MV-4-11 (cell line): ENCODE results near the gene PLXNA4.
"Not testable (repeated sequence)": the region's sequence is repeated elsewhere in the genome, so short reads cannot be mapped to it uniquely, and the experiment has no call there.

Experiments used
- DNase-seq: peaks from one replicate; lab custom pipeline; 2025; lab: John Stamatoyannopoulos, UW

PLXNA4 gene, protein sequence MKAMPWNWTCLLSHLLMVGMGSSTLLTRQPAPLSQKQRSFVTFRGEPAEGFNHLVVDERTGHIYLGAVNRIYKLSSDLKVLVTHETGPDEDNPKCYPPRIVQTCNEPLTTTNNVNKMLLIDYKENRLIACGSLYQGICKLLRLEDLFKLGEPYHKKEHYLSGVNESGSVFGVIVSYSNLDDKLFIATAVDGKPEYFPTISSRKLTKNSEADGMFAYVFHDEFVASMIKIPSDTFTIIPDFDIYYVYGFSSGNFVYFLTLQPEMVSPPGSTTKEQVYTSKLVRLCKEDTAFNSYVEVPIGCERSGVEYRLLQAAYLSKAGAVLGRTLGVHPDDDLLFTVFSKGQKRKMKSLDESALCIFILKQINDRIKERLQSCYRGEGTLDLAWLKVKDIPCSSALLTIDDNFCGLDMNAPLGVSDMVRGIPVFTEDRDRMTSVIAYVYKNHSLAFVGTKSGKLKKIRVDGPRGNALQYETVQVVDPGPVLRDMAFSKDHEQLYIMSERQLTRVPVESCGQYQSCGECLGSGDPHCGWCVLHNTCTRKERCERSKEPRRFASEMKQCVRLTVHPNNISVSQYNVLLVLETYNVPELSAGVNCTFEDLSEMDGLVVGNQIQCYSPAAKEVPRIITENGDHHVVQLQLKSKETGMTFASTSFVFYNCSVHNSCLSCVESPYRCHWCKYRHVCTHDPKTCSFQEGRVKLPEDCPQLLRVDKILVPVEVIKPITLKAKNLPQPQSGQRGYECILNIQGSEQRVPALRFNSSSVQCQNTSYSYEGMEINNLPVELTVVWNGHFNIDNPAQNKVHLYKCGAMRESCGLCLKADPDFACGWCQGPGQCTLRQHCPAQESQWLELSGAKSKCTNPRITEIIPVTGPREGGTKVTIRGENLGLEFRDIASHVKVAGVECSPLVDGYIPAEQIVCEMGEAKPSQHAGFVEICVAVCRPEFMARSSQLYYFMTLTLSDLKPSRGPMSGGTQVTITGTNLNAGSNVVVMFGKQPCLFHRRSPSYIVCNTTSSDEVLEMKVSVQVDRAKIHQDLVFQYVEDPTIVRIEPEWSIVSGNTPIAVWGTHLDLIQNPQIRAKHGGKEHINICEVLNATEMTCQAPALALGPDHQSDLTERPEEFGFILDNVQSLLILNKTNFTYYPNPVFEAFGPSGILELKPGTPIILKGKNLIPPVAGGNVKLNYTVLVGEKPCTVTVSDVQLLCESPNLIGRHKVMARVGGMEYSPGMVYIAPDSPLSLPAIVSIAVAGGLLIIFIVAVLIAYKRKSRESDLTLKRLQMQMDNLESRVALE (N-terminal part only)

DNA sequence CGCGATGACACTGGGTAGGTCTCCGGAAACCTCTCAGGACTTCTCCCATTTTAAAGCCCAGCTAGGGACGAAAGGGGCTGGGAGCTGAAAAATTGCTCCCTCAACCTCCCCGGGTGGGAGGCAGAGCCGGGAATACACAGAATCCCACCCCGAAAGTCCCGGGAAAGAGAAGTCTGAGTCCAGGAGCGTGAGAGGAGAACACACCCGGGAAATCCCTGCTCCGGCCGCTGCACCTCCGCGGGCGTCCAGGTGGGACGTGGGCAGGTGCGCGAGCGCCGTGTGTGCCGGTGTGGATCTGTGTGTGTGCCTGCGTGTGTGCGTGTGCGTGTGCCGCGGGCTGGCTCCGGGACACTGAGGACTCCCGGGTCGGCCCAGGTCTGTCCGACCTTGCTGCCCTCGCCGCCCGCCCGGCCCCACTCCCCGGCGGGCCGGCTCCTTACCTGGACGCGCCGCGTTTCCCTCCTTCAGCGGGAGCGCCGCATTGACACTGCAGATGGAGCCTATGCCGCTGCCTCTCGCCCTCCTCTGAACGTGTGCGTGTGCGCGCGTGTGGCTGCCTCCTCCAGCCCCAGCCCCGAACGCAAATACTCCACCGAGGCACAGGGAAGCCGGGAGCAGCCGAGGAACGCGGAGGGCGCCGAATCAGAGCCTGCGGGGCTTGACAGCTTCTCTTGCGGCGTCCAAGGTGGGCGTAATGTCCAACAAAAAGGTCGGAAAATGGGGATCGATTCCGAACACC lies at the start of gene PLXNA4:
PLXNA4 (minus strand) TSS at position 489 of the 739 bp plus-strand sequence. CDS start 67,777 bp downstream, outside the sequence.
- no peak for DNase-seq

DNA sequence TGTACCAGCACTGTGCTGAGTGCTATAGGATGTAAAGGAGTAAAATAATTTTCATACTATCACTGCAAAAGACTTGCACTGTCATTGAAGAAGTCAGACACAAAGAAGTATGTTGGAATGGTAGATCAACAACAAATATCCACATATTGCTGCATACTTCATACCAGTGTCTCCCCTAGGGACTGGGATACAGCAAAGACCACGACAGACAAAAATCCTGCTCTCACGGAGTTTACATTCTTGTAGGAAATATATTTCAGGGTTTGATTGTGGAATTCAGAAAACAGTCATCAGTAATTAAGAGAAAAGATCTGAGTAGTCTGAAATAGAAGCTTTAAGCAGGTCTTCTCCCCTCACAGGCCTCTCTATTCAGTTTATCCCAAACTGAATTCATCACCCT lies 49.4 kb upstream of the PLXNA4 start:
- no peak for DNase-seq

- DNase-seq = no peak
These were observed 45.8 kb upstream of the PLXNA4 start for GRCh38 chr7:132622081-132622480.

DNA sequence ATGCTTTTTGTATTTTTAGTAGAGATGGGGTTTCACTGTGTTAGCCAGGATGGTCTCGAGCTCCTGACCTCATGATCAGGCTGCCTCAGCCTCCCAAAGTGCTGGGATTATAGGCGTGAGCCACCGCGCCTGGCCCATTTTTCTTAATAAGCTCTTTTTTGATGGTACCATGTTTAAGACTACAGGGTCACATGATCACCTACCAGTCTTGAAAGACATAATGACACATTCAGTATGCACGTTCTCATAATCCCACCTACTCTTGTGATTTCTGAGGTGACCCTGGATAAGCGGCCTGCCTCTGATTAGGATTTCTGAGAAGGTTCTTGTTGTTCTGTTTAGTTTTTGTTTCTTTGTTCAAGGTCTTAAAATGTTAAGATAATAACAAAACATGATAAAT lies 43.7 kb upstream of the PLXNA4 start:
- no peak for DNase-seq

DNA sequence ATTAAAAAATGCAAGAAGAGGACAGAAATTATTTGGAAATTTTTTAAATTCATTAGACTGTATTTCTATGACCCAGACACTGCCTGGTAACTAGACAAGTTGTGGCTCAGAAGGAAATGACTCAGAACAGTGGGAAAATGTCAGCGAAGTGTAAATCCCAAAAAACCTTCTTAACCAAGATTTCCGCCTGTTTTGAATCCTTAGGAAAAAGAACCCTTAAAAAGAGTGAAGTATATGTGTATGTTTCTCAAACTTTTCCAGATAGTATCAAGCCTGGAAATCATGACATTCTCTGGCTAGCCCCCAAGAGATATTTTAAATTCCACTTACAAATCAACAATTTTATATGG lies 42.7 kb upstream of the PLXNA4 start:
- no peak for DNase-seq

- no peak for DNase-seq
These were observed 42.1 kb upstream of the PLXNA4 start for GRCh38 chr7:132618271-132618955.

GRCh38 chr7:132614428-132615318 lies 38.4 kb upstream of the PLXNA4 start:
- DNase-seq = peak; percentile 50

GRCh38 chr7:132613737-132614136 lies 37.5 kb upstream of the PLXNA4 start:
- DNase-seq = no peak

- no peak for DNase-seq
These were observed 34.7 kb upstream of the PLXNA4 start for GRCh38 chr7:132610995-132611394.

DNA sequence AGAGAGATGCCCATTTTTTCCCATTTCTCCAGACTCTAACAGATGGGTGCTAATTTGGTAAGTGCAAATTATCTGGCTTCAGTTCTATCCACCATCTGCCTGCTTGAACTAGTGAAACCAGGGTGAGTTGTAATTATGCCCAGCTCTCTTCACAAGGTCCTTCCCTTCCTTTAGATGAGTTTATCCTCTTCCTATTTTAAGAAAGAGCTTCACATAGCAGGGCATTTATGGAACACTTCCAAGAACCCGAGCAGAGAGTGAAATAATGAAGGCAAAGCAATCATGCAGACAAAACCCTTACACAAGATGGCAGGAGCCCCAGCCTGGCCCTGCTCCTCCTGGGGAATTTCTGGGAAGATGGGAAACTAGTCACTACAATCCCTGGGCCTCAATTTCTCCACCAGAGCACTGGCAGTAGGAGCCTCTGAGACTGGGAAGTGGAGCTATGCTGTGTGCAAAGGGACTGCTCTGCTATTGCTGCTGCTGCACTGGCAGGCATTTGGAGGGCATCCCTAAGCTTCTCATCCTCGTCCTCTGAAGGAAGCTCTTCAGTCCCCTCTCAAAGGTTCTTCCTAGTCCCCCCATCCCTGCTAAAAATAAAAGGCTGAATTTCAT lies 33.7 kb upstream of the PLXNA4 start:
- DNase-seq = no peak

- peak; percentile 77 for DNase-seq
These were observed 33.0 kb upstream of the PLXNA4 start for GRCh38 chr7:132609222-132609621.

GRCh38 chr7:132608523-132608922 lies 32.3 kb upstream of the PLXNA4 start:
- no peak for DNase-seq

GRCh38 chr7:132607656-132608055 lies 31.4 kb upstream of the PLXNA4 start:
- no peak for DNase-seq

DNA sequence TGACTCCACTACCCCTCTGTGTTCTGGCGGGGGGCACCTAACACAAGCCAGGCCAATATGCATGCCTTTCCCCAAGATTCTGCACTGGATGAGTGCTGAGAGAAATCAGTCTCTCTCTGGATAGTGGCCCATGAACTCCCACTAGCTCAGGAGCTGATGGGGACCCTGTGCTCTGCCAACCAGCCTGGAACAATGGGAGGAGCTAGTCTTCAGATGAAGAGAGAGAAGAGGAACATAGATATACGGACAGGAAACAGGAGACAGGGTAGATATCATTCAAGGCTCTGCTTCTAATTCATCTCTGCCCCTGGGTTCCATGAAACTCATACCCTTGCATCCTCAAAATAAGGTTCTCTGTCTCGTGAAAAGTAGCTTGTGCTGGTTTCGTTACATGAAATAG lies 27.9 kb upstream of the PLXNA4 start:
- no peak for DNase-seq

DNA sequence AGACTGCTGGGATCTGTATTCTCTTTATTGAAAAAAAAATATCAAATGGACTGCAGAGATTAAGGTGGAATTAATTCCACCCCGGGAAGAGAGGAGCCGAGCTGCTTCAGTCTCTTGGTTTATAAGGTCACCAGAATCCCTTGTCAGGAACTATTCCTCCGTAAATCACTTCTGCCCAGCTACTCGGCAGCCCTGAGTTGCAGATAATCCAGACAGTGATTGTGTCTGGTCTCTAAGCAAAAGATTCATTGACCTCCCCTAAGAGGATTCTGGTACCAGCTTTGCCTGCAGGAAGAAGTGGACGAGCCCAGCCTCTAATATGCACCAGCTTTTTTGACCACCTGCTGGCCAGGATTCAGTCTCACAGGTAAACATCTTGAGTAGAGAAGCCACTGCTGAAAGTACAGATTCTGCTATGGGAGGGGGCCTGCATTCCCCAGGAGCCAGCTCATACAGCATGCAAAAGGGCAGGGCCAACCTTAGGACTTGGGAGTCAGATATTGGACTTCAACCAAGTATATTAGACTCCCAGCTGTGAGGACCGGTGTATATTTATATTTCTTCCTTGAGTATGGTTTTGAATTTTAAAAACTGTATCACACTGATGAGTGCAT lies 27.1 kb upstream of the PLXNA4 start:
- no peak for DNase-seq

DNA sequence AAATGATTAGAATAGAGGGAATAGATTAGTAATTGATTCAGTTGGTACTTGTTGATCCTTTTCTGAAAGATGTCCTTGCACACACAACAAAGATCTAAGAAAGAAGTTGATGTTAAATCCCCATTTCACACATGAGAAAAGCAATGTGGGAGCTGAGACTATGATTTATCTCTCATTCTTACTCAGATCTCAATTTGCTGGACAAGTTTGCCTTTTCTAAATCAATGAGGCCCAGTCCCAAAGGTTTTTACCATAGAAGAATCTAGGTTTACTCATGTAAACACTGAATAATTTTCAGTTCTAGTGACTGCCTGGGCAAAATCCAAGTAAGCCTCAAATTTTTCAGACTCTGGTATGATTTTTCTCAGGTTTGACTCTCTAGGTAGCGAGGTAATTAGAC lies 25.5 kb upstream of the PLXNA4 start:
- DNase-seq = no peak

- no peak for DNase-seq
These were observed 20.3 kb upstream of the PLXNA4 start for GRCh38 chr7:132596588-132596987.

- not testable (repeated sequence) for DNase-seq
These were observed 18.5 kb upstream of the PLXNA4 start for GRCh38 chr7:132594741-132595140.

- DNase-seq = no peak
These were observed 16.7 kb upstream of the PLXNA4 start for GRCh38 chr7:132592936-132593335.
